OCI-M1 (cell line): ENCODE data around the gene GTF2F2.
A peak's percentile ranks its signal among the peaks of the same experiment; 100 is the strongest.

Experiments
- DNase-seq: peaks from one replicate; lab custom pipeline; 2025; lab: John Stamatoyannopoulos, UW

The GTF2F2 gene

GRCh38 chr13:45300190-45300985 is 180.1 kb downstream of the GTF2F2 start:
- no peak for DNase-seq

- no peak for DNase-seq
Measured at GRCh38 chr13:45301263-45301662, 181.0 kb downstream of the GTF2F2 start.

GRCh38 chr13:45302507-45302906 is 182.2 kb downstream of the GTF2F2 start:
- no peak for DNase-seq

- peak; percentile 26 for DNase-seq
Measured at GRCh38 chr13:45303026-45303425, 182.7 kb downstream of the GTF2F2 start.

GRCh38 chr13:45303866-45304265 is 183.6 kb downstream of the GTF2F2 start:
- DNase-seq, result no peak

- no peak for DNase-seq
Measured at GRCh38 chr13:45305079-45305478, 184.8 kb downstream of the GTF2F2 start.

GRCh38 chr13:45306966-45307365 is 186.7 kb downstream of the GTF2F2 start:
- no peak for DNase-seq

- no peak for DNase-seq
Measured at GRCh38 chr13:45310341-45311131, 190.2 kb downstream of the GTF2F2 start.

- no peak for DNase-seq
Measured at GRCh38 chr13:45314822-45315221, 194.5 kb downstream of the GTF2F2 start.

- DNase-seq, result no peak
Measured at GRCh38 chr13:45315520-45316167, 195.3 kb downstream of the GTF2F2 start.

- no peak for DNase-seq
Measured at GRCh38 chr13:45316338-45316737, 196.0 kb downstream of the GTF2F2 start.

GRCh38 chr13:45316996-45317395 is 196.7 kb downstream of the GTF2F2 start:
- DNase-seq, result no peak

GRCh38 chr13:45320876-45321629 is 200.7 kb downstream of the GTF2F2 start:
- DNase-seq, result peak; percentile 63

GRCh38 chr13:45325806-45326205 is 205.5 kb downstream of the GTF2F2 start:
- no peak for DNase-seq

GRCh38 chr13:45327253-45327955 is 207.1 kb downstream of the GTF2F2 start:
- no peak for DNase-seq

GRCh38 chr13:45328661-45329111 is 208.4 kb downstream of the GTF2F2 start:
- DNase-seq, result no peak

- DNase-seq, result peak; percentile 40
Measured at GRCh38 chr13:45331123-45331619, 210.9 kb downstream of the GTF2F2 start.

- peak; percentile 48 for DNase-seq
Measured at GRCh38 chr13:45331692-45332035, 211.4 kb downstream of the GTF2F2 start.

GRCh38 chr13:45332036-45332830 is 211.9 kb downstream of the GTF2F2 start:
- DNase-seq, result peak; percentile 29

GRCh38 chr13:45332831-45333219 is 212.5 kb downstream of the GTF2F2 start:
- DNase-seq, result no peak
